Glomerular endothelial cell (primary cell): Measurements from ENCODE around the gene TSPO. TPM values are rescaled to one million over a fixed set of nuclear protein-coding genes. Genes with fewer than 3 reads are reported as not detected.

Experiments
- total RNA-seq: library from RNA; depleted of rRNA; stranded (reverse); fragments of >200 nt; gene quantifications from 2 replicates; pipeline ENCODE4 v1.2.3, GENCODE V29; 2015

Gene TSPO
- total RNA-seq, 1 donor from 2014 or later: 682 TPM

Other genes starting within 250 kb of the TSPO start
- gene PACSIN2, start 136.4 kb upstream of the TSPO start, total RNA-seq: 68.7 and 82.0 TPM in 2 replicates
- gene TTLL1, start 62.2 kb upstream of the TSPO start, total RNA-seq: 11.7 and 18.8 TPM in 2 replicates
- gene BIK, start 40.8 kb upstream of the TSPO start, total RNA-seq: 0.58 and 2.5 TPM in 2 replicates
- 23.6 and 27.7 TPM in 2 replicates for gene MCAT, start 8.2 kb upstream of the TSPO start, total RNA-seq
- gene TTLL12, start 35.6 kb downstream of the TSPO start, total RNA-seq: 35.8 and 55.0 TPM in 2 replicates
- gene SCUBE1, start 191.8 kb downstream of the TSPO start, total RNA-seq: 68.9 and 69.1 TPM in 2 replicates